Inflammatory macrophage treated with lipopolysaccharide for 4 hours (primary cell): Measurements from ENCODE around the gene IL17A.
"Not testable (repeated sequence)": the region's sequence is repeated elsewhere in the genome, so short reads cannot be mapped to it uniquely, and the experiment has no call there.

Source experiments
- DNase-seq: peaks from one replicate; pipeline ENCODE4 v3.0.0-alpha.2; 2020

IL17A gene

DNA sequence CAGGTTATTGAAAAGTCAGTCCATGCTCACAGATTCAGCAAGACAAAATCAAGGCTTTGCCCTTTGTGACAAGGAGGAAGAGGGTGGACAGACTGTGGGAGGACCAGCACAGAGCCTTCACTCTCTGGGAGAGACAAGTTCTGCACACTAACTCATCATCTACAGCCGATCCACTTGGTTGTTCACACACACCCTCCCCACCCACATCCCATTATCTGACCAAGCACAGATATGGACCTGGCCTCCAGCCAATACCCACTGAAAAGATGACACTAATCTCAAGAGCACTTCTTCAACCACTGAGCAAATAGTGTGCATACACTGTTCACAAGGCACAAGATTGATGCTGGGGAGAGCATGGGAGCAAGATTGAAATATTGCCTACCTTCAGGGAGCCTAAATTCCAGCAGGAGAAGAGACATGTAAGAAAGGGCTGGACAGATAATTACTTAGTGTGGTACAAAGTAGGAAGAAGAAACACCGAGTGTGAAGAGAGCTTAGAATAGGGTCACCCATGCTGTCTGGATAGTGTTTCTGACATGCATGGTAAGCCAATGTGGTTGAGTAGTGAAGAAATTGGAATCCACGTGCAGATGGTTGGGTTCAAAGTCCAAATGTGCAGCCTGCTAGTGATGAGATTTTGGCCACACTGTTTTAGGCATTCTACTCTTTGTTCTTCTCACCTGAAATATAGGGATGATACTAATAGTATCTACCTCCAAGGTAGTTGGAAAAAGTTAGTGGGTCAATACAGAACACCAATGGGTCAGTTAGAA lies 21.7 kb upstream of the IL17A start:
- DNase-seq: no peak

DNA sequence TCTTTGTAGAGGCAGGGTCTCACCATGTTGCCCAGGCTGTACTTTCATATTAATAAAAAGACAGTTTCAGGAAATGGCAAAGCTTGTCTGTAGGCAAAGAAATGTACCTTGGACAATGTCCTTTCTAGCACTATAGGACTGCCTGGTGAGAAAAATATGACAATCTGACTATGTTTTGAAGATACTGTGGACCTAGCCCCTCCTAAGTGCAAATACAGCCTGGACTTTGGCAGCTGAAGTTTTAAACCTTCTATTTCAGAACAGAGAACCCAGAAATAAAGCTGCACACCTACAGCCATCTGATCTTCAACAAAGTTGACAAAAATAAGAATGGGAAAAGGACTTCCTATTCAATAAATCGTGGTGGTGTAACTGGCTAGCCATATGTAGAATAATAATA lies 18.9 kb upstream of the IL17A start:
- no peak for DNase-seq

DNA sequence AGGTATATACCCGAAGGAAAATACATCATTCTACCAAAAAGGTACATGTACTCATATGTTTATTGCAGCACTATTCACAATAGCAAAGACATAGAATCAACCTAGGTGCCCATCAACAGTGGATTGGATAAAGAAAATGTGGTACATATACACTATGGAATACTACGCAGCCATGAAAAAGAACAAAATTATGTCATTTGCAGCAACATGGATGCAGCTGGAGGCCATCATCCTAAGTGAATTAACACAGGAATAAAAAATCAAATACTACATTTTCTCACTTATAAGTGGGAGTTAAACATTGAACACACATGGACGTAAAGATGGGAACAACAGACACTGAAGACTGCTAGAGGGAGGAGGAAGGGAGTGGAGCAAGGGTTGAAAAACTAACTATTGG lies 17.8 kb upstream of the IL17A start:
- DNase-seq: not testable (repeated sequence)

DNA sequence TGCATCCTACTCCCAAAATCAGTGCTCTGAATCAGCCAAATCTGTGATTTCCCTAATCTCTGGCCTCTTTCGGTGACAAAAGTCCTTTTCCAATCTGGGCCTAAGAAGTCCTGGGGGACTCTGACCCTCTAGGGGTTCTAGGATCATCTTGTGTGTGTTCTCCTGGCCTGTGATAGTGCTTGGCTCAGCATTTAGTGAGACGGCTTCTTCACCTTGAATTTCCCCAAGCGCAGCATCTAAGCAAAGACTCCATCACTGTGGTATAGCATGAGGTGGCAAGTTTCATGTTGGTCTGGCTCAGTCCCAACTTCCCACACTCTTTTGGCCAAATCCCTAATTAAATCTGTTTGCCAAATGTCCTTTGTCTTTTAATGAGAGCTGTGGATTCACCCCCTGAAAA lies 12.1 kb upstream of the IL17A start:
- no peak for DNase-seq

DNA sequence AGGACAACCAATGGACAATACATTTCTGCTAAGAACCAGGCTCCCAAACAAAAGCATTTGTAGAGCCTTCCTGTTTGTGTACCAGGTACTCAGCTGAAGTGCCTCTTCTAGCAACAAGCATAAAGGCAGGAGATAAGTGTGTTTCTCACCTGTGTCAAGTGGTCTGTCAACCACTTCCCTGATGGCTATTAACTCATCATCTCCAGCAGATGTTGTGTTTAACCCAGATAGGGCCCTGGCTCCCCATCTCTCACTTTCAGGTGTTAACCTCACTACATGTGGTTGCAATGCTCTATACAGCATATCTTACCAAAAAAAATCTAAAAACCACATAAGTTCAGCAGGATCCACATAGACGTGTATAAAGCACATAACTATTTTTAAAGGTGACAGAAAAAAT lies 9.6 kb upstream of the IL17A start:
- no peak for DNase-seq

- DNase-seq: no peak
Measured at GRCh38 chr6:52177961-52178360, 8.2 kb upstream of the IL17A start.

GRCh38 chr6:52180787-52181558 lies 5.2 kb upstream of the IL17A start:
- no peak for DNase-seq

- no peak for DNase-seq
Measured at GRCh38 chr6:52183131-52183713, 3.0 kb upstream of the IL17A start.

DNA sequence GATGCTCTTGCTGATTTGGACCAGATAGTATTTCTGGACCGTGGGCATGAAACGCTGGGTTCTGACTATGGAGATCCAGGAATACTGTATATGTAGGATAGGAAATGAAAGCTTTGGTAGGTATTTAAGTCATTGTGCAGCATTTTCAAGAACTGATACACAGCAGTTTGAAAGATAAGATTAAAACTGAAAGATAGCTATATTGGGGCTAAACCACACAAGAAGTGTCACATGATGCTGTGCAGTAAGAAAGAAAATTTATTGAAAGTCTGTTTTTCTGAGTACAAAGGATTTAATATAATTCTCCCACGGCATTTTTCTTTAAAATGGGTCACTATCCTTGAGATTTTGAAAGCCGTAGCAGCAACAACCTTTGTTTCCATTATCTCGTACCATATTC lies 305 bp downstream of the IL17A start:
- DNase-seq: no peak

DNA sequence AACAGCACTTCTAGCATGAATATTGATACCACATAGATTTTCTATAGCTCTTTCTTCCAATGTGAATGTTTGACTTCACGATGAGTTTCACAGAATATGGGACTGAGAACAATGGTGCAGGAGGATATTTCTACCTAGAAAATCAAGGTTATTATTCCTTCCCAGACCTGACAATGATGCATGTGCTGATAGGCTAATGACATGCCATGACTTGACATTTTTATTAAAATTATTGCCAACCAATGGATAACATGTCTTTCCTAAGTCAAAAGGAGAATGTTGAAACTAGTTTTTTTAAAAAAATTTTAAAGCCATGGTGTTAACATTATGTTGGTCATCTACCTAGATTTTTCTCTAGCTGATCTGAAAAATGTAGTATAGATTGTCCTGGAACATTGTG lies 923 bp downstream of the IL17A start:
- no peak for DNase-seq

- DNase-seq: no peak
Measured at GRCh38 chr6:52189974-52190373, 3.8 kb downstream of the IL17A start.

- no peak for DNase-seq
Measured at GRCh38 chr6:52190409-52190808, 4.2 kb downstream of the IL17A start.

- no peak for DNase-seq
Measured at GRCh38 chr6:52191824-52192223, 5.6 kb downstream of the IL17A start.

DNA sequence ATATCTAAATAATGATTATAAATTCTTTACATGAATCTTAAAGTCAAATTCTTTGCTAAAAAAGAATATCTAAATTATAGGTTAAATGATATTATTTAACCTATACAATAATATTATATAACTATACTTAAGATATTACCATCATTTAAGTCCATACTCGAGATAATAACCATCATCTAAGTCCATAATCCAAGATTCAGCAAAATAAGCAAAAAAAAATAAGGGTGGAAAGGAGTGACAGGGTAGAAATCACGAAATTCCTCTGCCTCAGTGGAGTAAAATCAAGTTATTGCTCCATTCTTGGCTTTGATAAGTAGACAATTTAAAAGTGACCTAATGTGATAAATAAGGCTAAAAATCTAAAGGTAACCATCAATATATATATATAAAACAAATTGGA lies 9.7 kb downstream of the IL17A start:
- DNase-seq: no peak

DNA sequence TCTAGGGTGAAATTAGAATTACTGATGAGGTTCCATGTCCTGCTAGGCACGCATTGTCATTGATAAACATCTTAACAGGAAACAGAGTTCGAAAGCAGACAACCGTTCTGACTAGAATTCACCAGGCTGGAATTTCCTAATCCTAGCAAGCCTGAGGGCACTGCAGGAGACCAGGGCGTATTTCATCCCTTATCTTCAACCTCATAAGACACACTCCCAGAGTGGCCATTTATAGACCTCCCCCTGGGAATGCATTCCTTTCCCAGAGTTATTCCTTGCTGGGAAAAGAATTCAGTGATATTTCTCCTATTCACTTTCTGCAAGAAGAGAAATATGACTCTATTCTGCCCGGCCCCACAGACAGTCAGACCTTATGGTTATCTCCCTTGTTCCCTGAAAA lies 13.9 kb downstream of the IL17A start:
- DNase-seq: not testable (repeated sequence)

DNA sequence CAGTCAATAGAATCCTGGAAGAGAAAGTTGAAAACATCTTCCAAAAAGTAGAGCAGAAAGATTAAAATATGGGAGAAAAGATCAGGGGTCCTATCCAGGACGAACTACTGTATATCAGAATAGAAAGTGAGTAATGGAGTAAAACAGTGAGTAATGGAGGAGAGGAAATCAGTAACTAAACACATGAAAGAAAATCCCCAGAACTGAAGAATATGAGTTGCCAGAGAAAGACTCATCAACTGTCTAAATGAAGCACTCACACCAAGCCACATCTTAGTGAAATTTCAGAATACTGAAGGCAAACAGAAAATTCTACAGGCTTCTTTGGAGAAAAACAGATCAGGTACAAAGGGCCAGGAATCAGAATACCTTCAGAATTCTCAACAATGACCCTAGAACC lies 14.9 kb downstream of the IL17A start:
- DNase-seq: no peak

DNA sequence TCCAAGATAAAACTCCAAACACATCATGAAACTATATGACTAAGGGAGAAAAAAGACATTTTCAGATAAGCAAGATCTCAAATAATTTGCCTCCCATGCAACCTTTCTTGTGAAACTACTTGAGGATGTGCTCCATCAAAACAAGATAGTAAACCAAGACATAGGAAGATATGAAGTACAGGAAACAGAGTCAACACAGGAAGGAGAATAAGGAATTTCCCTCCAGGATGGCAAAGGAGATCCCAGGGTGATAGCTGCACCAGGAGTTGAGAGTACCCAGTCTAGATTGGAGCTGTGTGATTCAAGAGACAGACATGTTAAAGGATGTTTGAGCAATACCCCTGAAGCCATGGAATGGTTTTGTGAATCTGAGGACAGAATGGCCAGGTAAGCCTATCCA lies 15.3 kb downstream of the IL17A start:
- DNase-seq: no peak

- no peak for DNase-seq
Measured at GRCh38 chr6:52207066-52207465, 20.9 kb downstream of the IL17A start.

GRCh38 chr6:52208612-52209011 lies 22.4 kb downstream of the IL17A start:
- DNase-seq: no peak

DNA sequence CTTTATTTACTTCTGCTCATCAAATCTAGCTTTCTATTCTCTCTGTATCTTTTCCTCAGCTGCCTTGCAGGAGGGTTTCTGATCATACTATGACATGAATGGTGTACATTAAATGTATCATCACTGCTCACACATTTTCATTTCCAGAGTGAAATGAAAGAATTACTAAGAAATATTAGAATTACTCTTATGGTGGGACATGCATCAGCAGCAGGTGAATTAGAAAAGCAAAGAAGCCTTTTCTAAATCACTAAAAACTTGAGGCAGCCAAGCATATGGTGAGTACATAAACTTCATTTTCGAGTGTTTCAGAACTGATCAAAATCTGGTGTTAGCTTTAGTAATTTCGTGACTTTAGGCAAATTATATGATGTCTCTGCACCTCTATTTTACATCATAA lies 23.6 kb downstream of the IL17A start:
- no peak for DNase-seq

DNA sequence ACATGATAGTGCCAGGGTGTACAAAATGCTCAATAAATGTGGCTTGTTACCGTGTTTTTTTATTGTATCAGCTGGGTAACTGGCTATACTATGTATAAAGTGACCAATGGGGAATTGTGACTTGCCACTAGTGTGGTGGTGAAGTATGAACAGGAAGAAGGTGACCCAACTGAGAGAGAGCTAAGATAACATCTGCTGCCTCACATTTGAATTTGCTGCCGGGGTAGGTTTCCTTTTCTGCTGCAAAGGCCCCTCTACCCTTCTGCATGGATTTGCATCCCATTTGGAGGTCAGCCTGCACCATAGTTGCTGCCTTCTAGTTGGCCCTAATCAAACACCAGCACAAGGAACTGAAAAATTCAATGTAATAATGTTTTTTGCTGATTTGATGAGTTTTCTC lies 24.1 kb downstream of the IL17A start:
- no peak for DNase-seq

DNA sequence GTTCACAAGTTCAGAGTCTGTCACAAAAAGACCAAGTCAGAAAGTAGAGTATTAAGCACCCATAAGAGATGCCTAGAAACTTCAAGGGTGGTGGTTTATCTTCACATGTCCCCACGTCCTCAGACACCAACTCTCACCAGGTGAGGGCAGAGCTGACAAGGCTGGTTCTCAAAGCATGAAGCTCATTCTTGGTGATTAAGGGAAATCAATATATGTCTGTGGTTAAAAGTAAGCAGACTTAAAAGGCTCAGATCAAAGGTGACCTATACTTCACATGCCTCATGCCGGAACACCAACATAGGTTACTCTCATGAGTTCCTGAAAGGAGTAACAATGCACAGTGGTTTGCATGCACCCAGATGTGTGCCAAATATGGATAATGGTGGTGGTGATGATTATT lies 27.0 kb downstream of the IL17A start:
- no peak for DNase-seq

DNA sequence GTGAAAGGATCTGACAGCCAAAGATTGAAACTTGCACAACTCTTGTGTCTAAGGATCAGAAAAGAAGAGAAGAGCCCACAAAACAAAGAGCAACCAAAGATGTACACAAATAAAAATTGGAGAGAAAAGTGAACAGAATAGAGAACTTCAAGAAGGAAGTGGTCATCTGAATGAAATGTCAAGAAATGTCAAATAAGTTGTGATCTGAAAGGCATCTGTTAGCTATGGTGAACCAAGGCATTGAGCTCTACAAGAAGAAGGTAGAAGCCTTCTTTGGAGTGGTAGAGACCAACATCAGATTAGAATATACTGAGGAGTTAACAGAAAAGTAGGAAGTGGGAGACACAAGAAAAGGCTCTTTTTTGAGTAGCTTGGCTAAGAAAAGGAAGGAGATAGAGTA lies 29.6 kb downstream of the IL17A start:
- no peak for DNase-seq

DNA sequence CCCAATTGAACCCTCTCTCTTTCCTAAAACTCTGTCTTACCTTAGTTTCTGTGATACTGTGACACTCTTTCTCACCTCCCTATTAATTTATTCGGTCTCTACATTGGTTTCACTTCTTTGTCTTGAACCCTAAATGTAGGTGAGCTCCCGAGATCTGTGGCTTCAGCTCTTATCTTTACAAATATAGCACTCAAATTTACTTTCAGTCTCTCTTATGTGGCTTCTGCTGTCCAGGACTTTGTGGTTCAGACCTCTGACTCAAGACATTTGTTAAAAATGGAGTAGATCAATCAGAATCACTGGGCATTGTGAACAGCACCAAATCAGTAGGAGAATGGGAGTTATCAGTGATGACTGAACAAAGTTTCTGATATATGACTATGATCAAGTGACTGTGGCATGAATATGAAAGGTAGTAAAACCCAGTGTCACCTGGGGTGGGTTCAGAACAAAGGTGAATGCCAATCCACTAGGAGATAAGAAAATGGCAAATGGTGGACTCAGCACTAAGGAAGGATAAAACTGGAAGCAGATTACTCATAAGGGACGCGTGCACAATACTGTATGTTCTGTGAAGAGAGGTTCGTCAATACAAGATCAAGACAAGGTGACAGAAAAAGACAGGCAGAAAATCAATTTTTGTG lies 30.9 kb downstream of the IL17A start:
- no peak for DNase-seq
